Astrocyte (in vitro differentiated cells and primary cell): ENCODE data around the gene DAZAP1. TPM values are rescaled to one million over a fixed set of nuclear protein-coding genes. Genes with fewer than 3 reads are reported as not detected.

Experiments used
- DNase-seq: peaks from one replicate; pipeline ENCODE4 v3.0.0-alpha.2; 2010; ENCODE audit warnings: low read depth
- FAIRE-seq: peaks from 2 replicates; lab custom pipeline; 2011; peaks lifted over from hg19 to GRCh38; lab: Jason Lieb, UNC
- H2AFZ ChIP-seq: 2 replicates; pipeline ENCODE4 v1.6.0; 2012; ENCODE audit warnings: low read depth, low read length, inconsistent platforms
- H3K27ac ChIP-seq: 2 replicates; pipeline ENCODE4 v1.5.1; 2011; ENCODE audit warnings: low read depth, low read length, inconsistent platforms
- H3K27me3 ChIP-seq: 2 replicates; pipeline ENCODE4 v1.6.0; 2011; ENCODE audit warnings: low read length, inconsistent platforms; ENCODE audit not compliant: insufficient read depth
- H3K36me3 ChIP-seq: 2 replicates; pipeline ENCODE4 v1.5.1; 2011; ENCODE audit warnings: low read length, inconsistent platforms; ENCODE audit not compliant: insufficient read depth
- H3K4me1 ChIP-seq: 2 replicates; pipeline ENCODE4 v1.5.1; 2011; ENCODE audit warnings: low read length, inconsistent platforms; ENCODE audit not compliant: insufficient read depth
- H3K4me2 ChIP-seq: 2 replicates; pipeline ENCODE4 v1.6.0; 2012; ENCODE audit warnings: low read length, inconsistent platforms
- H3K4me3 ChIP-seq: 2 replicates; pipeline ENCODE4 v1.5.1; 2011; ENCODE audit warnings: low read depth, mild to moderate bottlenecking, low read length, inconsistent platforms; ENCODE audit not compliant: insufficient read depth
- H3K79me2 ChIP-seq: 2 replicates; pipeline ENCODE4 v1.6.0; 2012; ENCODE audit warnings: mild to moderate bottlenecking, low read length, inconsistent platforms; ENCODE audit not compliant: insufficient read depth
- H3K9ac ChIP-seq: 2 replicates; pipeline ENCODE4 v1.6.0; 2012; ENCODE audit warnings: mild to moderate bottlenecking, low read length, inconsistent platforms
- H3K9me3 ChIP-seq: 2 replicates; pipeline ENCODE4 v1.5.1; 2012; ENCODE audit warnings: low read depth, mild to moderate bottlenecking, low read length, inconsistent platforms; ENCODE audit not compliant: insufficient read depth
- H4K20me1 ChIP-seq: 2 replicates; pipeline ENCODE4 v1.6.0; 2012; ENCODE audit warnings: low read length, inconsistent platforms; ENCODE audit not compliant: insufficient read depth
- H3K27ac Mint-ChIP-seq: one replicate; pipeline ENCODE4 v1.8.0; 2021; ENCODE audit warnings: mild to moderate bottlenecking, mixed read lengths; ENCODE audit not compliant: unreplicated experiment
- H3K27me3 Mint-ChIP-seq: one replicate; pipeline ENCODE4 v1.8.0; 2021; ENCODE audit warnings: low read depth, mixed read lengths; ENCODE audit not compliant: unreplicated experiment
- H3K36me3 Mint-ChIP-seq: one replicate; pipeline ENCODE4 v1.8.0; 2021; ENCODE audit warnings: low read depth, mixed read lengths; ENCODE audit not compliant: unreplicated experiment
- H3K4me1 Mint-ChIP-seq: one replicate; pipeline ENCODE4 v1.8.0; 2021; ENCODE audit warnings: low read depth, mixed read lengths; ENCODE audit not compliant: unreplicated experiment
- H3K4me3 Mint-ChIP-seq: one replicate; pipeline ENCODE4 v1.8.0; 2021; ENCODE audit warnings: mild to moderate bottlenecking, moderate library complexity, mixed read lengths; ENCODE audit not compliant: unreplicated experiment
- H3K9me3 Mint-ChIP-seq: one replicate; pipeline ENCODE4 v1.8.0; 2021; ENCODE audit warnings: mild to moderate bottlenecking, mixed read lengths; ENCODE audit not compliant: unreplicated experiment
- EZH2 ChIP-seq: IDR thresholded peaks from 2 replicates; pipeline ENCODE4 v1.6.1; 2012; ENCODE audit warnings: mild to moderate bottlenecking, low read length, inconsistent platforms; ENCODE audit not compliant: insufficient read depth
- total RNA-seq: library from RNA; stranded (reverse); gene quantifications from 2 replicates; pipeline ENCODE4 v1.2.1, GENCODE V29; 2021
- TF ChIP-seq, protein P1 (sequence below): IDR thresholded peaks from 2 replicates; pipeline ENCODE4 v1.5.1; 2011; ENCODE audit warnings: low read depth, mild to moderate bottlenecking, inconsistent platforms, low read length, moderate library complexity; ENCODE audit not compliant: insufficient read depth

The DAZAP1 gene
- total RNA-seq, 1 donor from 2014 or later, result 108 TPM

DNA sequence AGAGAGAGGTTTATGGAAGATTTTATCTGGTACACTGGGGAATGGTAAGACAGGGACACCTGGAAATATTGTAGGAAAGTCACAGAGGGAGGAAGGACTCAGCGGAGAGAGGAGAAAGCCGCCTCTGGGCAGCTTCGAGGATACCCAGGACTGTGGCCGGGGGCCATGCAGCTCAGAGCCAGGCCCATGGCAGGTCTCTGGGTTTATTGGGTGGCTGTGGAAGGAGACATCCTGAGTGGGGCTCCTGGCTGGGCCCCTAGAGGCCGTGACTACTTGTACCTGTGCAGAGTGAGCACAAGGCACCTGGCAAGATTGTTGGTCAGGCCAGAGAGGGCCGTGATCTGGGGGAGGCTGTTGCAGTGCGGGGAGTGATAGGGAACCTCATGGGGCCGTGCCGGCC, 3.4 kb downstream of the DAZAP1 start:
- Mint-ChIP-seq H3K4me1 (peaks cover 43% of the 10 kb centered on the region), H3K27me3 (no peaks in the 10 kb centered on the region), H3K4me3 (peak overlapping the region; percentile 97), H3K27ac (no peak overlapping the region), H3K36me3 (peaks cover 4% of the 10 kb centered on the region), H3K9me3 (no peaks in the 10 kb centered on the region)
- DNase-seq (no peak), FAIRE-seq (no peak)
- Histone ChIP-seq H3K9ac (peak overlapping the region; percentile 93), H3K79me2 (peaks cover 82% of the 10 kb centered on the region), H3K9me3 (no peaks in the 10 kb centered on the region), H3K4me2 (peak overlapping the region; percentile 96), H4K20me1 (peaks cover 70% of the 10 kb centered on the region), H3K36me3 (peaks cover 7% of the 10 kb centered on the region), H3K4me1 (peaks cover 54% of the 10 kb centered on the region), H3K27ac (peak overlapping the region; percentile 36), H2AFZ (no peak overlapping the region), H3K4me3 (no peak overlapping the region), H3K27me3 (no peaks in the 10 kb centered on the region)
- TF ChIP-seq EZH2, result no peak
- TF ChIP-seq, protein P1, sequence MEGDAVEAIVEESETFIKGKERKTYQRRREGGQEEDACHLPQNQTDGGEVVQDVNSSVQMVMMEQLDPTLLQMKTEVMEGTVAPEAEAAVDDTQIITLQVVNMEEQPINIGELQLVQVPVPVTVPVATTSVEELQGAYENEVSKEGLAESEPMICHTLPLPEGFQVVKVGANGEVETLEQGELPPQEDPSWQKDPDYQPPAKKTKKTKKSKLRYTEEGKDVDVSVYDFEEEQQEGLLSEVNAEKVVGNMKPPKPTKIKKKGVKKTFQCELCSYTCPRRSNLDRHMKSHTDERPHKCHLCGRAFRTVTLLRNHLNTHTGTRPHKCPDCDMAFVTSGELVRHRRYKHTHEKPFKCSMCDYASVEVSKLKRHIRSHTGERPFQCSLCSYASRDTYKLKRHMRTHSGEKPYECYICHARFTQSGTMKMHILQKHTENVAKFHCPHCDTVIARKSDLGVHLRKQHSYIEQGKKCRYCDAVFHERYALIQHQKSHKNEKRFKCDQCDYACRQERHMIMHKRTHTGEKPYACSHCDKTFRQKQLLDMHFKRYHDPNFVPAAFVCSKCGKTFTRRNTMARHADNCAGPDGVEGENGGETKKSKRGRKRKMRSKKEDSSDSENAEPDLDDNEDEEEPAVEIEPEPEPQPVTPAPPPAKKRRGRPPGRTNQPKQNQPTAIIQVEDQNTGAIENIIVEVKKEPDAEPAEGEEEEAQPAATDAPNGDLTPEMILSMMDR, result no peak

DNA sequence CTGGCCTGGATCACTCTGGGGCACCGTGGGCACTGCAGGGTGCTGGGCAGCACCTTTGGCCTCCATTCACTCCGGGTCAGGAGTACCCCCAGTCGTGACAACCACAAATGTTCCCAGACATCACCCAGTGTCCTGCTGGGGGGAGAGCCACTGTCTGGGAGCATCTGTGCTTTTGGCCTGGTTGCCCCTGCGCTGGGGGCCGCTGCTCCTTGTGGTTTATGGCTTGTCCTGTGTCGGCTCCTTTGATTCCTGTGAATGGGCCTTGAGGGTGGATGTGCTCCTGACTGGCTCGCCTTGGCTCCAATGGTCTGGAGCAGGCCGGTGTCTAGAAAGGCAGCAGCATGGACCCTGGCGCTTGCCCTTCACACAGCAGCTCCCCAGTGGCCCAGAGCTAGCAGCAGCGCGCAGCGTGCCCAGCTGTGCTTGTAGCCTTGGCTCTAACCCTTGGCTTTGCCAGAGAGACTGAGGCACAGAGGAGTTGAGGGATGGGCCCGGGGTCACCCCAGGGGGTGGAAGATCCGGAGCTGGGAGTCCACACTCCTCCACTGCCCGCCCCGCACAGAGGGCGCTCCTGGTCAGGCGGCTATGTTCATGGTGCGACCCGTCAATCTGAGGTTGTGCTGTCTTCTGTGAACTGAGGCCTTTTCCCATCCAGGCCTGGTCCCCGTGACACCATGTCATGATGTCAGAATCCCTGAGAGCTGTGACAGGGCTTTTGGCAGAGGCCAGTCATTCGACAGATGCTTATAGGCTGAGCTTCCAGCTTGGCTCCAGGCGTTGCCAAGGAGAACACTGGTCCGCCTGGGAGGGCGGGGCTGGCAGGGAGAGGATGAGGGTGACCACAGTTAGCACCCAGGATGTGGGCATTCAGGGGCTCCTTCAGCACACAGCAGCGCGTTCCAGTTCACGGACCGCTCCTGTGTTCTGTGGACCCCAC, 4.1 kb downstream of the DAZAP1 start:
- no peaks in the 10 kb centered on the region for H3K9me3 Mint-ChIP-seq
- peaks cover 48% of the 10 kb centered on the region for H3K4me1 Mint-ChIP-seq
- FAIRE-seq, result no peak
- Histone ChIP-seq H3K27me3 (no peaks in the 10 kb centered on the region), H4K20me1 (peaks cover 78% of the 10 kb centered on the region), H2AFZ (no peak overlapping the region), H3K4me3 (no peak overlapping the region), H3K9me3 (no peaks in the 10 kb centered on the region), H3K79me2 (peaks cover 89% of the 10 kb centered on the region), H3K4me2 (peak overlapping the region; percentile 96), H3K36me3 (peaks cover 7% of the 10 kb centered on the region), H3K27ac (peak overlapping the region; percentile 36), H3K9ac (peak overlapping the region; percentile 93), H3K4me1 (peaks cover 61% of the 10 kb centered on the region)
- H3K27me3 Mint-ChIP-seq, result no peaks in the 10 kb centered on the region
- TF ChIP-seq, protein P1, result no peak
- no peak for TF ChIP-seq EZH2
- no peak overlapping the region for H3K4me3 Mint-ChIP-seq
- H3K27ac Mint-ChIP-seq, result peak overlapping the region; percentile 78
- peaks cover 7% of the 10 kb centered on the region for H3K36me3 Mint-ChIP-seq
- peak; percentile 47 for DNase-seq
